ENCODE results near the gene WRNIP1. TPM values are rescaled to one million over a fixed set of nuclear protein-coding genes. Genes with fewer than 3 reads are reported as not detected.

The WRNIP1 gene
- total RNA-seq, 4 donors from 2014 or later, result 56.9 to 66.7 (median 63.4) TPM

- Histone ChIP-seq H3K27ac (no peak overlapping the region), H3K9me3 (no peaks in the 10 kb centered on the region), H3K4me1 (peaks cover 10% of the 10 kb centered on the region), H3K27me3 (no peaks in the 10 kb centered on the region), H3K36me3 (no peaks in the 10 kb centered on the region), H3K4me3 (no peak overlapping the region)
- WGBS, result 94% methylated on average over 8 of the region's 8 CpGs
- TF ChIP-seq EP300 (IDR thresholded peaks at IDR 0.05) (no peak), POLR2AphosphoS5 (IDR thresholded peaks at IDR 0.05) (no peak), POLR2A (IDR thresholded peaks at IDR 0.05) (no peak)
- DNase-seq (ENCODE audit: low spot score in 2 of 2), result no peak
Measured at GRCh38 chr6:2802521-2803060, 37.4 kb downstream of the WRNIP1 start.

DNA sequence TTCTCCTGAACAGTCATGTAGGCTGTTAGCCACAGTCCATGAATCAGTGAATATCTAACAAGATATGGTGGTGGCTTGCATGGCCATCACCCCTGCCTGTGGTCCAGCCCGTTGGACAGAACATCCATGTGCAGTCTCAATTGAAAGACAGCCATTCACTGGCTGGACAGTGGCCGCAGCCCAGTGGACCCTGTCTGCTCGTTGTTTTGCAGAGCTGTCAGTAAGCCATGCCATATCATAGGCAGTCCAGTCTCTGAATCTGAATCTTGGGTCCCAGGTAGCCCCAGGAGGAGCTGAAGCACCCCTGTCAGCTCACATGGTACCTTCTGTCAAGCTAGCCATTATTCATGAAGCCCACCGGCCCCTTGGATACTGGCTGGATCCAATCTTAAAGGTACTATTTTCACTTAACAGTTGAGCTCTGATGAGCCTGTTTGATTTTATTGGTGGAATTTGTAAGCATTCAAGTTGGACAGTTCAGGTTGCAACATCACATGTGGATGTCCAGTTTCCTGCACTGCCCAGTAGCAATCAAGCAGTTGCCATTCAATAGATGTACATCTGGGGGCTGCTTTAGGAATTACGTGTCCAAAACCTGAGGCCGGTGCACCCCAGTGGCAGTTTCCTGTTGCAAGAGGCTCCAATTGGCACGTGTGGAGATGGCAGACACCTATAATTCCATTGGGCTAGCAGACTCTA is 38.7 kb downstream of the WRNIP1 start:
- no peaks in the 10 kb centered on the region for H3K9me3 ChIP-seq
- 90% methylated on average over 5 of the region's 7 CpGs for WGBS
- TF ChIP-seq POLR2AphosphoS5 (IDR thresholded peaks at IDR 0.05), result no peak
- no peak for TF ChIP-seq EP300 (IDR thresholded peaks at IDR 0.05)
- TF ChIP-seq, protein P1, sequence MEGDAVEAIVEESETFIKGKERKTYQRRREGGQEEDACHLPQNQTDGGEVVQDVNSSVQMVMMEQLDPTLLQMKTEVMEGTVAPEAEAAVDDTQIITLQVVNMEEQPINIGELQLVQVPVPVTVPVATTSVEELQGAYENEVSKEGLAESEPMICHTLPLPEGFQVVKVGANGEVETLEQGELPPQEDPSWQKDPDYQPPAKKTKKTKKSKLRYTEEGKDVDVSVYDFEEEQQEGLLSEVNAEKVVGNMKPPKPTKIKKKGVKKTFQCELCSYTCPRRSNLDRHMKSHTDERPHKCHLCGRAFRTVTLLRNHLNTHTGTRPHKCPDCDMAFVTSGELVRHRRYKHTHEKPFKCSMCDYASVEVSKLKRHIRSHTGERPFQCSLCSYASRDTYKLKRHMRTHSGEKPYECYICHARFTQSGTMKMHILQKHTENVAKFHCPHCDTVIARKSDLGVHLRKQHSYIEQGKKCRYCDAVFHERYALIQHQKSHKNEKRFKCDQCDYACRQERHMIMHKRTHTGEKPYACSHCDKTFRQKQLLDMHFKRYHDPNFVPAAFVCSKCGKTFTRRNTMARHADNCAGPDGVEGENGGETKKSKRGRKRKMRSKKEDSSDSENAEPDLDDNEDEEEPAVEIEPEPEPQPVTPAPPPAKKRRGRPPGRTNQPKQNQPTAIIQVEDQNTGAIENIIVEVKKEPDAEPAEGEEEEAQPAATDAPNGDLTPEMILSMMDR (IDR thresholded peaks at IDR 0.05), result no peak
- no peak for TF ChIP-seq POLR2A (IDR thresholded peaks at IDR 0.05)
- H3K27me3 ChIP-seq, result no peaks in the 10 kb centered on the region
- peaks cover 13% of the 10 kb centered on the region for H3K4me1 ChIP-seq
- DNase-seq (ENCODE audit: low spot score in 2 of 2), result no peak
- no peaks in the 10 kb centered on the region for H3K36me3 ChIP-seq
- no peak overlapping the region for H3K27ac ChIP-seq
- H3K4me3 ChIP-seq, result no peak overlapping the region

- no peak overlapping the region for H3K27ac ChIP-seq
- H3K36me3 ChIP-seq, result no peaks in the 10 kb centered on the region
- 88% methylated on average over 6 of the region's 6 CpGs for WGBS
- TF ChIP-seq EP300 (IDR thresholded peaks at IDR 0.05) (no peak), POLR2A (IDR thresholded peaks at IDR 0.05) (no peak), POLR2AphosphoS5 (IDR thresholded peaks at IDR 0.05) (no peak)
- TF ChIP-seq, protein P1 (IDR thresholded peaks at IDR 0.05), result no peak
- no peaks in the 10 kb centered on the region for H3K27me3 ChIP-seq
- H3K9me3 ChIP-seq, result no peaks in the 10 kb centered on the region
- H3K4me3 ChIP-seq, result no peak overlapping the region
- peaks cover 19% of the 10 kb centered on the region for H3K4me1 ChIP-seq
- no peak for DNase-seq (ENCODE audit: low spot score in 2 of 2)
Measured at GRCh38 chr6:2804516-2804915, 39.3 kb downstream of the WRNIP1 start.

DNA sequence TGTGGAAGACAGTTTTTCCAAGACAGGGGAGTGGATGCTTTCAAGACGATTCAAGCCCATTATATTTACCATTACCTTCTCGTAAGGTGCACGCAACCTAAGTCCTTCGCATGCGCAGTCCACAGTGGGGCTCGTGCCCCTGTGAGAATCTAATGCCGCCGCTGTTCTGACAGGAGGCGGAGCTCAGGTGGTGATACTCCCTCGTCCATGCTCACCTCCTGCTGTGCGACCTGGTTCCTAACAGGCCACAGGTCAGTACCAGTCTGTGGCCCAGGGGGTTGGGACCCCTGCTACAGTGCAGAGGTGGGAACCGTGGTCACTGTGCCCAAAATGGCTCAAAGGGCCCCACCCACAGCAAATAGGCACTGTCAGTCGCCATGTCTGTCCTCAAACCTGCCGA is 39.8 kb downstream of the WRNIP1 start:
- DNase-seq (ENCODE audit: low spot score in 2 of 2), result no peak
- TF ChIP-seq, protein P1 (IDR thresholded peaks at IDR 0.05), result no peak
- Histone ChIP-seq H3K9me3 (no peaks in the 10 kb centered on the region), H3K27ac (no peak overlapping the region), H3K36me3 (no peaks in the 10 kb centered on the region), H3K4me1 (peaks cover 22% of the 10 kb centered on the region), H3K4me3 (no peak overlapping the region), H3K27me3 (no peaks in the 10 kb centered on the region)
- WGBS, result 92% methylated on average over 14 of the region's 14 CpGs

DNA sequence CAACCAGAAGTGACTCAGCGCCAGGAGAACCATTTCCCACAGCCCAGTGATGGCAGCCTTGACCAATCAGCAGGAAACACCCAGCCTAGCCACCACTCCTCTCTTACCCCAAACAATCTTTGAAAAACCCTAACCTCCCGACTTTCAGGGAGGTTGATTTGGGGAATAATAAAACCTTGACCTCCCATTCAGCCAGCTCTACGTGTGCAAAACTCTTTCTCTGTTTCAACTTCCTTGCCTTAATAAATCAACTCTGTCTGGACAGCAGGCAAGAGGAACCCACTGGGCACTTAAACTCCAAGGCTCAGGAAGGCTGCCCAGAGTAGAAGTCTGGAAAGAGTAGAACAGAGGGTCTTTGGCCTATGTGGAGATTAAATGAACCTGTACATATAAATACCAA is 41.5 kb downstream of the WRNIP1 start:
- WGBS, result 79% methylated on average over 3 of the region's 3 CpGs
- H3K27me3 ChIP-seq, result no peaks in the 10 kb centered on the region
- H3K4me1 ChIP-seq, result peaks cover 30% of the 10 kb centered on the region
- H3K36me3 ChIP-seq, result no peaks in the 10 kb centered on the region
- no peak overlapping the region for H3K27ac ChIP-seq
- no peak overlapping the region for H3K4me3 ChIP-seq
- H3K9me3 ChIP-seq, result no peaks in the 10 kb centered on the region
- DNase-seq (ENCODE audit: low spot score in 2 of 2), result no peak
- TF ChIP-seq, protein P1 (IDR thresholded peaks at IDR 0.05), result no peak
- TF ChIP-seq POLR2A (IDR thresholded peaks at IDR 0.05) (no peak), POLR2AphosphoS5 (IDR thresholded peaks at IDR 0.05) (no peak), EP300 (IDR thresholded peaks at IDR 0.05) (no peak)
